ENCODE measurements around the gene ZBTB17.

DNA sequence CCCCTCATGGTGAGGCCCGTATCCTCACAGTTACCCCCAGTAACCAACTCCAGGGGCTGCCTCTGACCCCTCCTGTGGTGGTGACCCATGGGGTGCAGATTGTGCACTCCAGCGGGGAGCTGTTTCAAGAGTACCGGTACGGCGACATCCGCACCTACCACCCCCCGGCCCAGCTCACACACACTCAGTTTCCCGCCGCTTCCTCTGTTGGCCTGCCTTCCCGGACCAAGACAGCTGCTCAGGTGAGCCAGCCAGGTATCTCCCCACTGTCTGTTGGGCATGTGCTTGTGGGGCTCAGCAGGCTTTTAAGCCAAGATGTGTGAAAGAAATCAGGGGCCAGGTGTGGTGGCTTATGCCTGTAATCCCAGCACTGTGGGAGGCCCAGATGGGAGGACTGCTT is 39.9 kb downstream of the ZBTB17 start:
- TF ChIP-seq, protein P1, sequence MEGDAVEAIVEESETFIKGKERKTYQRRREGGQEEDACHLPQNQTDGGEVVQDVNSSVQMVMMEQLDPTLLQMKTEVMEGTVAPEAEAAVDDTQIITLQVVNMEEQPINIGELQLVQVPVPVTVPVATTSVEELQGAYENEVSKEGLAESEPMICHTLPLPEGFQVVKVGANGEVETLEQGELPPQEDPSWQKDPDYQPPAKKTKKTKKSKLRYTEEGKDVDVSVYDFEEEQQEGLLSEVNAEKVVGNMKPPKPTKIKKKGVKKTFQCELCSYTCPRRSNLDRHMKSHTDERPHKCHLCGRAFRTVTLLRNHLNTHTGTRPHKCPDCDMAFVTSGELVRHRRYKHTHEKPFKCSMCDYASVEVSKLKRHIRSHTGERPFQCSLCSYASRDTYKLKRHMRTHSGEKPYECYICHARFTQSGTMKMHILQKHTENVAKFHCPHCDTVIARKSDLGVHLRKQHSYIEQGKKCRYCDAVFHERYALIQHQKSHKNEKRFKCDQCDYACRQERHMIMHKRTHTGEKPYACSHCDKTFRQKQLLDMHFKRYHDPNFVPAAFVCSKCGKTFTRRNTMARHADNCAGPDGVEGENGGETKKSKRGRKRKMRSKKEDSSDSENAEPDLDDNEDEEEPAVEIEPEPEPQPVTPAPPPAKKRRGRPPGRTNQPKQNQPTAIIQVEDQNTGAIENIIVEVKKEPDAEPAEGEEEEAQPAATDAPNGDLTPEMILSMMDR (IDR thresholded peaks at IDR 0.05): no peak
- TF ChIP-seq POLR2A (IDR thresholded peaks at IDR 0.05): no peak
